Ectodermal cell (in vitro differentiated cells): ENCODE results near the gene RAD54L.
"Not testable (repeated sequence)": the region's sequence is repeated elsewhere in the genome, so short reads cannot be mapped to it uniquely, and the experiment has no call there.

ENCODE experiments used
- H3K27ac ChIP-seq: 2 replicates; pipeline ENCODE4 v1.7.0; 2013; ENCODE audit warnings: mild to moderate bottlenecking, low read depth, low read length; ENCODE audit not compliant: insufficient read depth, poor library complexity, severe bottlenecking
- H3K27me3 ChIP-seq: 2 replicates; pipeline ENCODE4 v1.7.0; 2013; ENCODE audit warnings: mild to moderate bottlenecking, low read length; ENCODE audit not compliant: insufficient read depth, control insufficient read depth, poor library complexity, severe bottlenecking
- H3K36me3 ChIP-seq: one replicate; pipeline ENCODE4 v1.7.0; 2013; ENCODE audit warnings: low read length; ENCODE audit not compliant: control insufficient read depth, insufficient read depth
- H3K4me1 ChIP-seq: one replicate; pipeline ENCODE4 v1.7.0; 2013; ENCODE audit warnings: low read length; ENCODE audit not compliant: control insufficient read depth, insufficient read depth
- H3K4me3 ChIP-seq: 2 replicates; pipeline ENCODE4 v1.7.0; 2013; ENCODE audit warnings: low read depth, low read length, control low read depth; ENCODE audit not compliant: insufficient read depth
- H3K9me3 ChIP-seq: 2 replicates; pipeline ENCODE4 v1.7.0; 2013; ENCODE audit warnings: mild to moderate bottlenecking, low read length, moderate library complexity; ENCODE audit not compliant: control insufficient read depth
- WGBS, 2 experiments: methylation state at CpG; one replicate each; pipeline ENCODE4 v1.1.7; 2013; ENCODE audit warnings: missing lambda C conversion rate in 2 of 2; 5-methylcytosine and 5-hydroxymethylcytosine counted together

The RAD54L gene

DNA sequence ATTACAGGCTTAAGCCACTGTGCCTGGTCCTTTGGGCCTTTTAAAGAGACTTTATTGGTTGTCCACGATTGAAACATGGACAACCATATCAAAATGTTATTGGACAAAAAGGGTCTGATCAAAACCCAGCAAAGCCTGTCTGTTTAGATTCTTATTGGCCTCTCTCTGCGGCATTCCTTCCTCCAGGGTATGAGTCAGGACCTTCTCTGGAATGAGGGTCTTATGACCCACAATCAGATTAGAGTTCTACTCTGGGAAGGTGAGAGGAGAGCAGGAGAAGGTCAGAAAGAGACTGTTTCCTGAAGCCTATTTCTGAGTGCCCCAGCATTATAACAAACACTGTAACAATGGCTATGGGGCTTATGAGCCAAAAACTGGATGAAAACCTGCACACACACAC, 36.5 kb upstream of the RAD54L start:
- H3K9me3 ChIP-seq = no peaks in the 10 kb centered on the region
- H3K27ac ChIP-seq = no peak overlapping the region
- H3K4me3 ChIP-seq = no peak overlapping the region
- no peaks in the 10 kb centered on the region for H3K27me3 ChIP-seq
- H3K4me1 ChIP-seq = no peaks in the 10 kb centered on the region
- 93 to 95% methylated on average over 2 of the region's 2 CpGs for WGBS, 2 experiments
- H3K36me3 ChIP-seq = no peaks in the 10 kb centered on the region

DNA sequence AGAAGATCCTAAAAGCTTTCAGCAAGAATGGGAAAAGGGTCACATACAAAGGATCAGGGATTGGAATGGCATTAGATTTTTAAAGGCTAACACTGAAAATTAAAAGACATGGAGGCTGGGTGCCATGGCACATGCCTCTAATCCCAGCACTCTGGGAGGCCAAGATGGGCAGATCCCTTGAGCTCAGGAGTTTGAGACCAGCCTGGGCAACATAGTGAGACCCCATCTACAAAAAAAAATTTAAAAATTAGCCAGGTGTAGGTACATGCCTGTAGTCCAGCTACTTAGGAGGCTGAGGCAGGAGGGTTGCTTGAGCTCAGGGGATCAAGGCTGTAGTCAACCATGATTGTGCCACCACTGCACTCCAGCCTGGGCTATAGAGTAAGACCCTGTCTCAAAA, 32.1 kb upstream of the RAD54L start:
- Histone ChIP-seq H3K4me3 (no peak overlapping the region), H3K9me3 (no peaks in the 10 kb centered on the region), H3K4me1 (no peaks in the 10 kb centered on the region), H3K27me3 (no peaks in the 10 kb centered on the region), H3K36me3 (no peaks in the 10 kb centered on the region), H3K27ac (no peak overlapping the region)

DNA sequence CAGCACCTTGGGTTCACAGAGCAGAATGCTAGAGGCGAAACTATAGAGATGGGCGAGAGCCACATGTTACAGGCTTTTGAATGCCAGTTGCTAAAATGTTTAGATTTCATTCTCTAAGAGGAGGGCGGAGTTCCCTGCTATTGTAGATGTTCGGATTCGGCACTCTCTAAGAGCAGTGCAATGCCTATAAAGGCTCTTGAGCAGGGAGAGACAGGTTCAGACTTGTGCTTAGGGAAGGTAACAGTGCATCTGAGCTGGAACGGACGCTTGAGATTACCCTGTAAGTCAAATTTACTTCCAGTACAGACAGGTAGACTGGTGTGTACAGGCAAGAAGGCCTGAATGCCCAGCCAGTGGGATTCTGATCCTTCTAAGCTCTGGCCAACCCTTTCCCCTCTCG, 29.1 kb upstream of the RAD54L start:
- Histone ChIP-seq H3K36me3 (no peaks in the 10 kb centered on the region), H3K9me3 (no peaks in the 10 kb centered on the region), H3K4me1 (peaks cover 15% of the 10 kb centered on the region), H3K27ac (no peak overlapping the region), H3K27me3 (no peaks in the 10 kb centered on the region), H3K4me3 (no peak overlapping the region)
- WGBS, 2 experiments = 95 to 98% methylated on average over 8 of the region's 8 CpGs

DNA sequence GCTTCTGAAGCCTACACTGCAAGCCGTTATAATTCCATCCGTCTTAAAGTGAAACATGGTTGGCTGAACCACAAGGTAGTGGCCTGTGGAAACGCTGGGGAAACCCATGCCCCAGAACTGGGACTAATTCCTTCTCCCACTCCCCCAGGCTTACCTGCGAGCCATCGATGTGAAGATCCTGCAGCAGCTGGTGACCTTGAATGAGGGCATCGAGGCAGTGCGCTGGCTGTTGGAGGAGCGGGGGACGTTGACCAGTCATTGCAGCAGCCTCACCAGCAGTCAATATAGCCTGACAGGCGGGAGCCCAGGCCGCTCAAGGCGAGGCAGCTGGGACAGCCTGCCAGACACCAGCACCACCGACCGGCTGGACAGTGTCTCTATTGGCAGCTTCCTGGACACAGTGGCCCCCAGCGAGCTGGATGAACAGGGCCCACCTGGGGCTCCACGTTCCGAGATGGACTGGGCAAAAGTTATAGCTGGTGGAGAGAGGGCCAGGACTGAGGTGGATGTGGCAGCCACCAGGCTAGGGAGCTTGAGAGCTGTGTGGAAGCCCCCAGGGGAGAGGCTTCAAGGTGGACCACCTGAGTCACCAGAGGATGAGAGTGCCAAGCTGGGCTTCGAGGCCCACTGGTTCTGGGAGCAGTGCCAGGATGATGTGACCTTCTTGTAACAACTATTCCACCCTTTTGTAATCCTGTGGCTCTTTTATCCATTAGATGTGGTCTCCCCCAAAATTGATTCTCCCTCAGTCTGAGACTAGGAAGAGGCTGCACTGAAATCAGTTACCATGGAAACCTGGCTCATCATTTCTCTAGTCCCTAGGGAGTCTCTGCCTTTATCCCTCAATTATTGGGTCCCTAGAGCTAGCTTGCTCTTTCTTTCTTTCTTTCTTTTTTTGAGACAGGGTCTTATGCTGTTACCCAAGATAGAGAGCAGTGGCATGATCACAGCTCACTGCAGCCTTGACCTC, 27.7 kb upstream of the RAD54L start:
- Histone ChIP-seq H3K9me3 (no peaks in the 10 kb centered on the region), H3K27ac (no peak overlapping the region), H3K36me3 (no peaks in the 10 kb centered on the region), H3K4me3 (no peak overlapping the region), H3K27me3 (no peaks in the 10 kb centered on the region), H3K4me1 (peaks cover 22% of the 10 kb centered on the region)
- 95 to 96% methylated on average over 18 of the region's 18 CpGs for WGBS, 2 experiments

DNA sequence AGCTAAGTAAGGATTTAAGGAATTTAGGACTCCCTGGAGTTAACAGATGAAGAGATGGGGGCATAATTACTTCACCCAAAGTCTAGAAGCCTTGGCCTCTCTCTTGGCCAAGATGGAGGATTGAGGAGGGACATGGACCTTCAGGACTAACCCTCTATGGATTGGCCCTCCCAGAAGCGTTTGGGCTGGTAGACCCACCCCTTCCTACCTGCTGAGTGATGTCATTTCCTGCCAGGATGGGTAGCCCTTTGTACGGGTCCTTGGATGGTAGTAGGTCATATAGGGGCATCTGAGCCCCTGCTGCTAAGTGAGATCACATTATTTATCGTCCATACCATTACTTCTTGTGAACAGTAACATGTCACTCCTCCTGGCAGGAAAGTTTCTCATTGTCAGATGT, 26.8 kb upstream of the RAD54L start:
- Histone ChIP-seq H3K36me3 (no peaks in the 10 kb centered on the region), H3K4me1 (peaks cover 22% of the 10 kb centered on the region), H3K27me3 (no peaks in the 10 kb centered on the region), H3K9me3 (no peaks in the 10 kb centered on the region), H3K4me3 (no peak overlapping the region), H3K27ac (no peak overlapping the region)
- WGBS, 2 experiments = 88 to 98% methylated on average over 3 of the region's 3 CpGs

DNA sequence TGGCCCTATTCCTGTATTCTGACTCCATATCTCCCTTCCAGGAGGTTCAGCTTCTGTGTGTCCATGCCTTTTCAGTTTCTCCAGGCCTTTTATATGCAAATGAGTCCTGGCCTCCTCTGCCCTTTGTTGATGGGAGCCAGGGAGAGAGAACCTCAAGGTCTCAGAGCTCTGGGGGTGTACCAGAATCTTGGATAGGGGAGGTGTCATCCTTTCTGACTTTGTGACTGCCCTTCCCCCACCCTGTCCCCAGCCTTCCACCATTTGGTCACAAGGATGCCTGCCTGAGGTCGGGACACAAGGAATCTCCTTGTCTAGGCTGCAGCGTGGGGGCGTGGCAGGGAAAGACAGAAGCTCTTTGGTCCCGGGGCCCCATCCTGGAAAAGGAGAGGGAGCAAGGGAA, 25.8 kb upstream of the RAD54L start:
- peaks cover 22% of the 10 kb centered on the region for H3K4me1 ChIP-seq
- WGBS, 2 experiments = 6 to 9% methylated on average over 4 of the region's 4 CpGs
- no peaks in the 10 kb centered on the region for H3K36me3 ChIP-seq
- H3K27me3 ChIP-seq = no peaks in the 10 kb centered on the region
- peak overlapping the region; percentile 70 for H3K27ac ChIP-seq
- H3K9me3 ChIP-seq = no peaks in the 10 kb centered on the region
- no peak overlapping the region for H3K4me3 ChIP-seq

DNA sequence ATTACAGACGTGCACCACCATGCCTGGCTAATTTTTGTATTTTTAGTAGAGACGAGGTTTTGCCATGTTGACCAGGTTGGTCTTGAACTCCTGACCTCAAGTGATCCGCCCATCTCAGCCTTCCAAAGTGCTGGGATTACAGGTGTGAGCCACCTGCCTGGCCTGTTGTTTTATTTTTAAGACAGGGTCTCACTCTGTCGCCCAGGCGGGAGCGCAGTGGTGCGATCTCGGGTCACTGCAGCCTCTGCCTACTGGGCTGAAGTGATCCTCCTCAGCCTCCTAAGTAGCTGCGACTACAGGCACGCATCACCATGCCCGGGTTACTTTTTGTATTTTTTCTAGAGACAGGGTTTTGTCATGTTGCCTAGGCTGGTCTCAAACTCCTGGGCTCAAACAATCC, 24.5 kb upstream of the RAD54L start:
- H3K9me3 ChIP-seq, H3K36me3 ChIP-seq, H3K27me3 ChIP-seq, H3K27ac ChIP-seq, H3K4me3 ChIP-seq: not testable (repeated sequence)
- H3K4me1 ChIP-seq = peaks cover 22% of the 10 kb centered on the region
- 85 to 87% methylated on average over 11 of the region's 11 CpGs for WGBS, 2 experiments

DNA sequence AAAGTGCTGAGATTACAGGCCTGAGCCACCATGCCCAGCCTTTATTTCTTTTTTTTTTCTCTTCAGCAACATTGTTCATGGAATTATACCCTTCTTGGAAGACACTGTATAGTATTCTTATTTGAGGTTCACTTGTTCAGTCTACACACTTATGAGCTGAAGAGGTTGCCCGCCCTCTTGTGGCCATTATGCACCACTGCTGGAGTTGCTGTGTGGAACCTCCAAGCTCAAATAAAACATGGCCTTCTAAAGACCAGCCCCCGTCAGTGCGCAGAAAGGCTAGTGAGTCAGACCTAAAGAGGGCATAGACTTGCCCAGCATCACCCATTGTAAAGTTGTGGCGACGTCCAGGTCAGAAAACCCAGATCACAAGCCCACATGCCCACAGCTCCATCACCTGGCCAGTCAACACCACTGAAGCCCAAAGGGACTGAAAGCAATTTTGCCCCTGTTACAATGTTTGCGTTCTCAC, 24.1 kb upstream of the RAD54L start:
- 21% methylated on average over 6 of the region's 6 CpGs for WGBS, 2 experiments
- peaks cover 22% of the 10 kb centered on the region for H3K4me1 ChIP-seq
- H3K27me3 ChIP-seq = no peaks in the 10 kb centered on the region
- no peaks in the 10 kb centered on the region for H3K9me3 ChIP-seq
- H3K36me3 ChIP-seq = no peaks in the 10 kb centered on the region
- H3K27ac ChIP-seq = no peak overlapping the region
- no peak overlapping the region for H3K4me3 ChIP-seq

DNA sequence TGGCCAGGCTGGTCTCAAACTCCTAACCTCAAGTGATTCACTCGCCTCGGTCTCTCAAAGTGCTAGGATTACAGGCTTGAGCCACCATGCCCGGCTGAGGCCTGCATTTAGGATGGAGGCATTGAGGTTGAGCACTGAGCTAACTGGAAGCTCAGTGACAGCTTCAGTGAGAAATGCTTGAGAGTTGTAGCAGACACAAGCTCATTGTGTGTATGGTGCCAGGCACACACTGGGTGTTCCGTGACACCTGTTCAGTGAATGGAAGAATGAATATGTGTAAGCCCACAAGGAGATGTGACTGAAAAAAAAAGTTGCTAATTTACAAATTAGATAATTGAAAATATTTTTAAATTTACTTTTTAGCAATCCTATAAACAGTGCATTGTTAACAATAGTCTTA, 22.6 kb upstream of the RAD54L start:
- Histone ChIP-seq H3K4me1 (peaks cover 22% of the 10 kb centered on the region), H3K27me3 (no peaks in the 10 kb centered on the region), H3K27ac (no peak overlapping the region), H3K4me3 (no peak overlapping the region), H3K9me3 (no peaks in the 10 kb centered on the region), H3K36me3 (no peaks in the 10 kb centered on the region)
- WGBS, 2 experiments = 90 to 97% methylated on average over 4 of the region's 4 CpGs

DNA sequence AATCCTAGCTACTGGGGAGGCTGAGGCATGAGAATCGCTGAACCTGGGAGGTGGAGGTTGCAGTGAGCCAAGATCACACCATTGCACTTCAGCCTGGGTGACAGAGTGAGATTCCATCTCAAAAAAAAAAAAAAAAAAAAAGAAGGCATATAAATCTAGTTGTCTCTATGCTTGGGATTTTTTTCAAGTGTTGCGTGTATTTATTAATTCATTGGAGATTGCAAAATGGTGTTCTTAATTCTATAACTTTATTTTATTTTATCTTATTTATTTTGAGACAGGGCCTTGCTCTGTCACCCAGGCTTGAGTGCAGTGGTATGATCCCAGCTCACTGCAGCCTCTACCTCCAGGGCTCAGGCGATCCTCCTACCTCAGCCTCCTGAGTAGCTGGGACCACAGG, 16.3 kb upstream of the RAD54L start:
- not testable (repeated sequence) for H3K36me3 ChIP-seq, H3K4me3 ChIP-seq, H3K4me1 ChIP-seq, H3K27me3 ChIP-seq, H3K9me3 ChIP-seq, H3K27ac ChIP-seq
- 95 to 96% methylated on average over 2 of the region's 3 CpGs for WGBS, 2 experiments
